ENCODE results near the gene EMP1.

EMP1 gene, protein sequence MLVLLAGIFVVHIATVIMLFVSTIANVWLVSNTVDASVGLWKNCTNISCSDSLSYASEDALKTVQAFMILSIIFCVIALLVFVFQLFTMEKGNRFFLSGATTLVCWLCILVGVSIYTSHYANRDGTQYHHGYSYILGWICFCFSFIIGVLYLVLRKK

GRCh38 chr12:13196130-13196921 lies at the start of gene EMP1:
Gene EMP1 (plus strand): TSS chr12:13196726. CDS start chr12:13211511, 14,785 bp downstream.
- peak; percentile 73 for DNase-seq

DNA sequence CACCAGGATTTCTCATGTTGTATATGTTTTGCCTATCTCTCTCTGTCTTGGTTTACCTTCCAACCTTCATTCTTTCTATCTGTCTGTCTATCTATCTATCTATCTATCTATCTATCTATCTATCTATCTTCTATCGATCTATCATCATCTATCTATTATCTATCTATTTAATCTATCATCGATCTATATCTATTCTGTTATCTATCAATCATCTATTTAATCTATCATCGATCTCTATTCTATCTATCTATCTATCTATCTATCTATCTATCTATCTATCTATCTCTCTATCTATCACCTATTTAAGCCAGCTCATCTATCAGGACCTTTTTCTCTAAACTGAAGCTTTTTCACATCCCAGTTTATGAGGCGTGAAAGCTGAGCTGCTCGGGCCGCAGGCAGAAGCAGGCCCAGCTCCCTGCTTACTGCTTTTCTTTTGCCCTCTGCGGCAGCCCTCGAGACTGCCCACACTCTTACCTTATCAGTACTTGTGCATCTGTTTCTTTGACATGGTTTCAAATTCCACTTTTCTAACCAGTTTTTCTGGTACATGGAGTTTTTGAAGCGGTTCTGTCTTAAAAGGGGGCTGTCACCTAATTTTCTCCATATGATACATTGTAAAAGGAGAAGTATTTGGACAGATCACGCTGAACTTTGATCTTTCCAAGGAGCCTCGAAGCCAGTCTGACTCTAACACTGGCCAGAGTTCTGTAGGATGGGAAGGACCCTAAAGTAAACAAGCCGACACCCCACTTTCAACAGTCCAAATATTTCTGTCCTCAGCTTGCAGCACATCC lies 48.6 kb upstream of the EMP1 start:
- no peak for DNase-seq

- DNase-seq: no peak
Observed at GRCh38 chr12:13148485-13148847, 48.1 kb upstream of the EMP1 start.

- DNase-seq: no peak
Observed at GRCh38 chr12:13149411-13149810, 47.1 kb upstream of the EMP1 start.

GRCh38 chr12:13152281-13152680 lies 44.2 kb upstream of the EMP1 start:
- DNase-seq: no peak

- no peak for DNase-seq
Observed at GRCh38 chr12:13152756-13153155, 43.8 kb upstream of the EMP1 start.

DNA sequence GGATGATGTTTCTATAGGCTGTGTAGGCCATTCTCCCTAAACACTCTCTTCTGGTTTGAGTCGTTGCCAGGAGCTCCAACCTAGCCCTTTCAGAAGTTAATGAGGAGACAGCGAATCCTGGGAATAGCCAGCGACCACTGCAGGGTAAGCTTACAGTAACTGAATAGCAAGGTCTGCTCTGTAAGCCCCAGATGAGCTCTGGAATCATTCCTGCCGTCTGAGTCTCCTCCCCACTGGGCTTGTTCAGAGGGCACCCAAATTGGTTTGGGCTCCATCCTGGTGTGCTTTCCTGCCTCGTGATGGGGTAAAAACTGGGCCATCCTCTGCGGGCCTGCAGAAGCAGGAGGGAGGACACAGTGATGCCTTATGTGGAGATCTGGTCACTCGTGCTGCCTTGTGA lies 43.3 kb upstream of the EMP1 start:
- no peak for DNase-seq

GRCh38 chr12:13154027-13154538 lies 42.4 kb upstream of the EMP1 start:
- DNase-seq: no peak

DNA sequence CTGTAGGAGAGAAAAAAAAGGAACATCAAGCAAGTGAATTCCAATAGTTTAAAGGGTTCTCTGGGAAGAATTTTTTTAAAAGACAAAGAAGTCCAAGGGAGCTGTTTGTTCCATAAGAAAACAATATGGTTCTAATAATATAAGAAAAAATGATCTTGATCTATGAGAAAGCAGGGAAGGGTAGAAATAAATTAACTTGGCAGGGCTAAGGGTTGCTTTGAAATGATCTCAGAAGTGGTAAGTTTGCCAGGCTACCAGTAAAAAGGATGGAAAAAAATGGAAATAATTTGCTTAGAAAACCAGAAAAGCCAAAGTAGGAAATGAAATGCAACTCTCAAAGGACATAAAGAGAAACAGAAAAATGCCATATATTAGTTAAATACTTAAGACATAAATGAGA lies 41.7 kb upstream of the EMP1 start:
- DNase-seq: no peak

GRCh38 chr12:13156277-13156676 lies 40.2 kb upstream of the EMP1 start:
- no peak for DNase-seq

- DNase-seq: no peak
Observed at GRCh38 chr12:13161172-13161571, 35.4 kb upstream of the EMP1 start.

DNA sequence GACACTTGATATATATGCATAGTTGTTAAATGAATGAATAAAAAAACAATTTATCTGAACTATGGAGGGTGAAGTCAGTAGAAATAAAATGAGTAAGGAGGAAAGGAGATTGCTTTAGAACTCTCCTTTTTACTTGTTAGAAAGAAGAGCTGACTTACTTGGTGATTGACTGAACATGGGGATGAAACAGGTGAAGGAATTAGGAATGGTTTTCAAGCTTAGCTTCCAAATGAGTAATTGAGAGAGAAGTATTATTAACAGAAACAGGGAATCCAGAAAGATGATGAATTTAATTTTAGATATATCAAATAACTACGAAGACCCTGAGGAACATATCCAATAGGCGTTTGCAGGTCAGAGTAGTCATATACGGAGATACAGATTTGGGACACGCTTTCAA lies 33.6 kb upstream of the EMP1 start:
- DNase-seq: no peak

DNA sequence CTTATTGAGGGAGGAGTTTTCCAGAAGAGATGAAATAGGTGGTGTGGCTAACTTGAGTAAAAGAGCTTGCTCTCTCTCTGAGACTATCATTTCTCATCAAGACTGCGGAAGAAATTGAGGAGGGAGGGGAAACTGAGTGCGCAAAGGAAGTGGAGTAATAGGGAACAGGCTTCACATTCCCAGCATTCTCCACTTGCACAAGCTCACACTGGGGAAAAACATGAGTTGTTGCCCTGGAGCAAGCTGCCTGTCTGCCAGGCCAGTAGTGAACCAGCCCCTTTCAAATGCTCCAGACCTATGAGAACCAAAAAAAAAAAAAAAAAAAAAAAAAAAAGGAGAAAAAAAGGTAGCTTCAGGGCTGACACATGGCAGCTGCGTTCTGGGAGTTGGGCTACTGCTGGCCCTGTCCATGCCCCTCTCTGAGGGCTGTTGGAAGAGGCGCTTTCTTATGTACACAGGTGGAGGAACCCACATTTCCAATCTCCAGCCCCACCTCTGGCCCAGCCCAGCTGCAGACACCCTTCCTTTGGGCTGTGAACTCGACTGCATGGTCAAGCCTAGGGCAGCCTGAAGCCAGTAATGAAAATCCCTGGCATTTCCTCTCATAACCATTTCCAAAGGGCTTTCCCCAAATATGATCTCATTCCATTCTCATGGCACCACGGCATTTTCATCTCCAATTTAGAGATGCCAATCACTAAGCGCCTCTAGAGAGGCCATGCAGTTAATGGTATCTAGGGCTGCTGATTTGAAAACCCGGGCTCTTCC lies 32.5 kb upstream of the EMP1 start:
- no peak for DNase-seq

DNA sequence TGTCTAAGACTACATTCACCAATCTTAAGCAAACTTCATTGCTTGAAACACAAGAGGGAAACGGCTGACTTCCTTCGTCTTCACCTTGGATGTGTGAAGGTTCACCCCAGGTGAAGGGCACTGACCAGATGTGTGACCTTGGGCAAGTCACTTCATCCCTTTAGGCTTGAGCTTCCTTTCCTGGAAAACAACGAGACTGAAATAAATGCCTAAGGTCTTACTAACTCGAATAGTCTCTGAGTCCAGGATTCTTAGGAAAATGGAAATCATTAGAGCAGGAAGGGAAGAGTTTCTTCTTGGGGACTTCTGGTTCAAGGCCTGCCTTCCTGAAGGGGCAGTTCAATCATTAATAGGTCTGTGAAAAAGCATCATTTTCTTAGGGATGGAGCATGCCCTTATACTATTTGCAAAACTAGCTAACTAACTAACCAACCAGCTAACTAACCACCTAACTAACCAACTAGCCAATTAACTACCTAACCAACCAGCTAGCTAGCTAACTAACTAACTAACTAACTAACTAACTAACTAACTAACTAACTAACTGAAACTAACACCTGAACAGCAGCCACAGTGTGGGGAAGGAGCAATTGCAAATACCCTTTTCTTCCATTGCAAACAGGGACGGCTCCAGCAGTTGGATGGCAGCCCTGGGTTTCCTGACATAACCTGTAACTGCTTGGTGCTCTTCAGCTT lies 31.5 kb upstream of the EMP1 start:
- DNase-seq: no peak

DNA sequence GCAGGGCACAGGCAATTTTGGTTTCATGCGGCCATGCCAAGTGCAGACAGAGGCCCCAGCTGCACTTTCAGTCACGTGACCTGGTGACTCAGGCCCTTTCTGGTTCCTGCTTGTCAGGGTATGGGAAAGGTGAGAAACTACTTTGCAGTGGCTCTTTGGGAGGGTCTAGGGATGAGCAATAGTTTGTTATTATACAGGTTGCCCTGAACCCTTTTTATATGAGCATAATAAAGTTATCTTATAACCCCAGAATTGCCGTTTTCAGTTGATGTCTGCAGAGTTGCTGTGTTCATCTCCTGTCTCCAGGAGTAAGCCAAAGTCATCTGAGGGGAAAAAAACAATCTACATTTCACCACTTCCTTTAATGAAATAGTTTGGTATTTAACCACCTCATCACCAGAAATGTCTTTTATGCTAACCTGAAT lies 30.9 kb upstream of the EMP1 start:
- DNase-seq: peak; percentile 54

GRCh38 chr12:13167226-13167625 lies 29.3 kb upstream of the EMP1 start:
- DNase-seq: no peak

- no peak for DNase-seq
Observed at GRCh38 chr12:13167906-13168305, 28.6 kb upstream of the EMP1 start.

- DNase-seq: no peak
Observed at GRCh38 chr12:13169272-13169671, 27.3 kb upstream of the EMP1 start.

DNA sequence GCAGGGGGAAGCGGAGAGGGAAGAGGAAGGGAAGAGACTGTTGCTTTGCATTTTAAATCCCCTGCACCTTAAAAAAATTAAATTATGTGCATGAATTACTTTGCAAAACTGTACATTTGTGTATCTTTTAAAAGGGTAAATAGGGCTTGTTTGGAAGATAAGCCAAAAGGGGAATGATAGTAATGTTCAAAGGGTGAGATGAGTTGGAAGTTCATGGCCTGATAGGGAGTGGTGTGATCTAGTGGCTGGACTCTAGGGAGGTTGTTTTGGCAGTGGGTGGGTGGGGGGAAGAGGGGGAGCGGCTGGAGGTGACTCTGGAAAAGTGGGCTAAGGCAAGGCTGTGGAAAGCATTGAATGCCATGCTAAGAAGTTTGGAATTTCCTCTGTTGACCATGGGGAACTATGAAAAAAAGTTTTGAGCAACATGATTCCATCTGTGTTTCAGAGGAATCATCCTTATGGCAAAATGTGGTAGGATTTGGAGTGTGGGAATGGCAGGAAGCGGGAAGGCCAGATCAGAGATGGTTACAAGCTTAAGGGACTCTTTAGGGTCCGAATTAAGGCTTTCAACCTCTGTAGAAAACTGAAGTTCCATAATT lies 25.5 kb upstream of the EMP1 start:
- no peak for DNase-seq

GRCh38 chr12:13171921-13172859 lies 24.3 kb upstream of the EMP1 start:
- no peak for DNase-seq

Data from CD4-positive, alpha-beta T cell treated with Interleukin-10 for 1 hour (primary cell).